HEK293T (cell line): ENCODE measurements around the gene KIRREL2.

Experiments used
- CTCF ChIA-PET: fragments of 350-600 bp; formaldehyde crosslinking; extraction: SDS; loops from one replicate; lab custom pipeline; 2021; ENCODE audit warnings: antibody characterized with exemption, inconsistent platforms; lab: Yijun Ruan, JAX
- POLR2A ChIA-PET: fragments of 350-600 bp; formaldehyde crosslinking; extraction: SDS; loops from one replicate; lab custom pipeline; 2020; ENCODE audit warnings: antibody characterized with exemption, inconsistent platforms; lab: Yijun Ruan, JAX
- DNase-seq: peaks from one replicate; pipeline ENCODE4 v3.0.0; 2012; ENCODE audit warnings: mixed read lengths; ENCODE audit errors: extremely low spot score
- ARNT ChIP-seq: fragments of 450-650 bp; IDR thresholded peaks from 2 replicates; pipeline ENCODE4 v1.6.1; 2017; ENCODE audit warnings: mild to moderate bottlenecking
- BHLHE40 ChIP-seq: fragments of 450-650 bp; IDR thresholded peaks from 2 replicates; pipeline ENCODE4 v1.6.1; 2016; ENCODE audit warnings: mild to moderate bottlenecking, moderate library complexity, borderline replicate concordance
- CTBP1 ChIP-seq: fragments of 450-650 bp; IDR thresholded peaks from 2 replicates; pipeline ENCODE4 v1.6.1; 2016; ENCODE audit warnings: borderline replicate concordance
- ELF4 ChIP-seq: fragments of 450-650 bp; IDR thresholded peaks from 2 replicates; pipeline ENCODE4 v1.6.1; 2017; ENCODE audit warnings: antibody characterized with exemption
- HDGF ChIP-seq: fragments of 450-650 bp; IDR thresholded peaks from 2 replicates; pipeline ENCODE4 v1.6.1; 2017; ENCODE audit warnings: antibody characterized with exemption, borderline replicate concordance
- L3MBTL2 ChIP-seq: fragments of 450-650 bp; conservative IDR thresholded peaks from 2 replicates; pipeline ENCODE4 v1.6.1; 2016; ENCODE audit warnings: mild to moderate bottlenecking
- LEF1 ChIP-seq: fragments of 450-650 bp; IDR thresholded peaks from 2 replicates; pipeline ENCODE4 v1.6.1; 2017; ENCODE audit warnings: mild to moderate bottlenecking, borderline replicate concordance
- NFRKB ChIP-seq: fragments of 450-650 bp; IDR thresholded peaks from 2 replicates; pipeline ENCODE4 v1.6.1; 2016; ENCODE audit warnings: mild to moderate bottlenecking, moderate library complexity
- SUZ12 ChIP-seq: fragments of 450-650 bp; IDR thresholded peaks from 2 replicates; pipeline ENCODE4 v1.6.1; 2016; ENCODE audit warnings: mild to moderate bottlenecking
- TARDBP ChIP-seq: fragments of 450-650 bp; IDR thresholded peaks from 2 replicates; pipeline ENCODE4 v1.6.1; 2016
- ZNF384 ChIP-seq: fragments of 450-650 bp; IDR thresholded peaks from 2 replicates; pipeline ENCODE4 v1.6.1; 2016
- TF ChIP-seq, protein P1 (sequence below): fragments of 450-650 bp; IDR thresholded peaks from 2 replicates; pipeline ENCODE4 v1.6.1; 2016

The KIRREL2 gene

GRCh38 chr19:35911173-35911572 is 54.5 kb downstream of the KIRREL2 start:
- POLR2A ChIA-PET = interaction anchor here (1.0 kb wide), 1 partner anchor 20 kb away, joined by 4 read pairs; no protein-coding TSS in a partner anchor
- no peak for TF ChIP-seq ZNF384
- no peak for TF ChIP-seq L3MBTL2
- TF ChIP-seq, protein P1, sequence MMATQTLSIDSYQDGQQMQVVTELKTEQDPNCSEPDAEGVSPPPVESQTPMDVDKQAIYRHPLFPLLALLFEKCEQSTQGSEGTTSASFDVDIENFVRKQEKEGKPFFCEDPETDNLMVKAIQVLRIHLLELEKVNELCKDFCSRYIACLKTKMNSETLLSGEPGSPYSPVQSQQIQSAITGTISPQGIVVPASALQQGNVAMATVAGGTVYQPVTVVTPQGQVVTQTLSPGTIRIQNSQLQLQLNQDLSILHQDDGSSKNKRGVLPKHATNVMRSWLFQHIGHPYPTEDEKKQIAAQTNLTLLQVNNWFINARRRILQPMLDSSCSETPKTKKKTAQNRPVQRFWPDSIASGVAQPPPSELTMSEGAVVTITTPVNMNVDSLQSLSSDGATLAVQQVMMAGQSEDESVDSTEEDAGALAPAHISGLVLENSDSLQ = no peak
- TF ChIP-seq HDGF = no peak
- CTCF ChIA-PET = no interaction called here
- DNase-seq = no peak

GRCh38 chr19:35911790-35912189 is 55.1 kb downstream of the KIRREL2 start:
- ChIA-PET CTCF (no interaction called here), POLR2A (interaction anchor here (1.0 kb wide), 1 partner anchor 19 kb away, joined by 4 read pairs; no protein-coding TSS in a partner anchor)
- TF ChIP-seq BHLHE40 (no peak), ZNF384 (no peak), LEF1 (no peak)
- TF ChIP-seq, protein P1 = no peak
- no peak for DNase-seq

DNA sequence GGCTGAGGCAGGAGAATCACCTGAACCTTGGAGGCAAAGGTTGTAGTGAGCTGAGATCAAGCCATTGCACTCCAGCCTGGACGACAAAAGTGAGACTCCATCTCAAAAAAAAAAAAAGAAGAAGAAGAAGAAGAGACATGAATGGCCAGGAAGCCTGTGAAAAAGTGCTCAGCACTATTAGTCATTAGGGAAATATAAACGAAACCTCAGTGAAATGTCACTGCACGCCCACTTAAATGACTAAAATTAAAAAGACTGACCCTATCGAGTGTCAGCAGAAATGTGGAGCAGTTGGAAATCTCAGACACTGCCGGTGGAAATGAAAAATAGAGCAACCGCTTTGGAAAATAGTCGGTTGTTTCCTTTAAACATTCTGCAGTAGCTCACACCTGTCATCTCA is 56.9 kb downstream of the KIRREL2 start:
- ChIA-PET CTCF (no interaction called here), POLR2A (interaction anchor here (0.6 to 1.1 kb wide), 2 partner anchors 11 to 13 kb away, joined by 3 read pairs; no protein-coding TSS in a partner anchor)
- no peak for DNase-seq

GRCh38 chr19:35915443-35915842 is 58.7 kb downstream of the KIRREL2 start:
- ChIA-PET POLR2A (no interaction called here), CTCF (no interaction called here)
- no peak for DNase-seq
- TF ChIP-seq L3MBTL2 = no peak
- no peak for TF ChIP-seq CTBP1
- TF ChIP-seq HDGF = no peak
- TF ChIP-seq NFRKB = no peak
- TF ChIP-seq ELF4 = no peak

More for the DNA sequence above, 56.9 kb downstream of the KIRREL2 start:
- TF ChIP-seq TARDBP = no peak
- TF ChIP-seq HDGF = no peak
- no peak for TF ChIP-seq ARNT
- TF ChIP-seq LEF1 = no peak
- TF ChIP-seq, protein P1 = no peak
- no peak for TF ChIP-seq SUZ12
